AG09309 (cell line): Measurements from ENCODE around the gene NEK4.
A peak's percentile ranks its signal among the peaks of the same experiment; 100 is the strongest.

Experiments
- DNase-seq: peaks from one replicate; pipeline ENCODE4 v3.0.0-alpha.2; 2010; ENCODE audit warnings: low read depth
- H3K4me3 ChIP-seq: 2 replicates; pipeline ENCODE4 v1.5.1; 2011; ENCODE audit warnings: mild to moderate bottlenecking, low read depth, low read length, moderate library complexity; ENCODE audit not compliant: control insufficient read depth
- TF ChIP-seq, protein P1 (sequence below): IDR thresholded peaks from 2 replicates; pipeline ENCODE4 v1.5.1; 2011; ENCODE audit warnings: mild to moderate bottlenecking, low read depth, low read length, inconsistent platforms; ENCODE audit not compliant: insufficient read depth, control insufficient read depth; ENCODE audit errors: missing control alignments

The NEK4 gene

DNA sequence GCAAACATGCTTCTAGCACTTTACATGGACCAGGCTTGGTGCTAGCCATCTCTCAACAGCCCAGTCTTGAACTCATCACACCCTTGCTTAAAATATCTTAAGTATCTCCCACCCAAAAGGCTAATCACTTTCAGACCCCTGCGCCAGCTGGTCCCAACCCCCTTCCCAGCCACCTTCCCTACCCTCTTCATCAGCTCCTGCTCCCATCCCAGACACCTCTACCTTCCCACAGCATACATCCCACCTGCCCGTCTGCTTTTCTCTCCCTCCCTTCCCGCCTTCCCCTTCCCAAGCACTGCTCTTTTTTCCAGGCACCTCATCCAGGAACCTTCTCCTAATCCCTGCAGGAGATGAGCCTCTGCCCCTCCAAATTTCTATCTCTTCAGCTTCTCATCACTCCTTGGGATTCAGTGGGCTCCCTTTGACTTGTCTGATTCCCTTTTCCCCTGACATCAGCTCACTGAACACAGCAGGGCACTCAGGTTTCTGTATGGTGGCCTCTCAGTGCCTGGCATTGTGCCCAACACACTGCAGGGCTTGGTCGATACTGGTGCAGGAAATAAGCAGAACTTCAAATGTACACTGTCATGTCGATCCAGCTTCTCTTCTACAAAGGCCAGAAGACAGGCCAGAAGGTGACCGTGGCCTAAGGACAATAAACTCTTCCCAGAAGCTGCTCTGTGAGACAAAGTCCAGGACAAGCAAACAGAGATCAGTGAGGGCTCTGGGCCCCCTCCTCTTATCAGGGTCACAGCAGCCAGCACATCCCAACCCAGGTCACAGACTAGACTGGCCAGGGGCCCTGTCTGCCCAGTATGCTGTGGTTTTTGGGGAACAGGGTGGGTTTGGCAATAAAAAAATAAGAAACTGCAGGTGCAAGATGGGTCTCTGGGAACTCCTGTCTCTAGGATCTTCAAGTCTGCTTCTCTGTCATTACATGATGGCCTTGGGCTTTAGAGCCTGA, 4.4 kb upstream of the NEK4 start:
- H3K4me3 ChIP-seq, result no peak overlapping the region
- no peak for DNase-seq
- TF ChIP-seq, protein P1, sequence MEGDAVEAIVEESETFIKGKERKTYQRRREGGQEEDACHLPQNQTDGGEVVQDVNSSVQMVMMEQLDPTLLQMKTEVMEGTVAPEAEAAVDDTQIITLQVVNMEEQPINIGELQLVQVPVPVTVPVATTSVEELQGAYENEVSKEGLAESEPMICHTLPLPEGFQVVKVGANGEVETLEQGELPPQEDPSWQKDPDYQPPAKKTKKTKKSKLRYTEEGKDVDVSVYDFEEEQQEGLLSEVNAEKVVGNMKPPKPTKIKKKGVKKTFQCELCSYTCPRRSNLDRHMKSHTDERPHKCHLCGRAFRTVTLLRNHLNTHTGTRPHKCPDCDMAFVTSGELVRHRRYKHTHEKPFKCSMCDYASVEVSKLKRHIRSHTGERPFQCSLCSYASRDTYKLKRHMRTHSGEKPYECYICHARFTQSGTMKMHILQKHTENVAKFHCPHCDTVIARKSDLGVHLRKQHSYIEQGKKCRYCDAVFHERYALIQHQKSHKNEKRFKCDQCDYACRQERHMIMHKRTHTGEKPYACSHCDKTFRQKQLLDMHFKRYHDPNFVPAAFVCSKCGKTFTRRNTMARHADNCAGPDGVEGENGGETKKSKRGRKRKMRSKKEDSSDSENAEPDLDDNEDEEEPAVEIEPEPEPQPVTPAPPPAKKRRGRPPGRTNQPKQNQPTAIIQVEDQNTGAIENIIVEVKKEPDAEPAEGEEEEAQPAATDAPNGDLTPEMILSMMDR, result no peak

DNA sequence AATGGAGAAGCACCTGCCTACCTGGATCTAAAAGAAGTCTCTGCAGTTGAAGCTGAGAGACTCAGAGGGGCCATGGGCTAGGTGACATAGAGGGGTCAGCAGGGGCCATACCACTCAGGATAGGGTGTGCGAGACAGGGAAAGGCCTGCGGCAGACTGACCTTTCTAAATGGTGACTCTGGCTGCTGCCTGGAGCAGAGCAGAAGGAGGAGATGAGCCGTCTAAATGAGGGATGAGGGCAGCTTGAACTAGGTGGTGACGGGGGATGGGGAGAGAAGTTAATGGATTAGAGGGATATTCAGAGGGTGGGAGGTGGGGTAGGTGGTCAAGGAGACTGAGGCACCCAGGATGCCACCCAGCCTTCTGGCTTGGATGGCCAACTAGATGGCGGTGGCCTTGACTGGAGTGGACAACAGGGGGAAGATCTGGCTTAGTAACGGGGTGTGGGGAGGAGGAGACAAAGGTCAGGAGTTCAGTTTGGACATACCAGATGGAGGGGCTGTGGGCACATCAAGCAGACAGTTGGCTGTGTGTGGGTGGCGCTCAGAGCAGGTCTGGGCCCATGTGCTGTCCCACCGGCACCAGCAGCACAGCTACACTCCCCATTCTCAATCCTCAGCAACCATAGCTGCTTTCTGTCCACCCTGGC, 3.5 kb upstream of the NEK4 start:
- no peak overlapping the region for H3K4me3 ChIP-seq
- no peak for DNase-seq
- TF ChIP-seq, protein P1, result no peak

DNA sequence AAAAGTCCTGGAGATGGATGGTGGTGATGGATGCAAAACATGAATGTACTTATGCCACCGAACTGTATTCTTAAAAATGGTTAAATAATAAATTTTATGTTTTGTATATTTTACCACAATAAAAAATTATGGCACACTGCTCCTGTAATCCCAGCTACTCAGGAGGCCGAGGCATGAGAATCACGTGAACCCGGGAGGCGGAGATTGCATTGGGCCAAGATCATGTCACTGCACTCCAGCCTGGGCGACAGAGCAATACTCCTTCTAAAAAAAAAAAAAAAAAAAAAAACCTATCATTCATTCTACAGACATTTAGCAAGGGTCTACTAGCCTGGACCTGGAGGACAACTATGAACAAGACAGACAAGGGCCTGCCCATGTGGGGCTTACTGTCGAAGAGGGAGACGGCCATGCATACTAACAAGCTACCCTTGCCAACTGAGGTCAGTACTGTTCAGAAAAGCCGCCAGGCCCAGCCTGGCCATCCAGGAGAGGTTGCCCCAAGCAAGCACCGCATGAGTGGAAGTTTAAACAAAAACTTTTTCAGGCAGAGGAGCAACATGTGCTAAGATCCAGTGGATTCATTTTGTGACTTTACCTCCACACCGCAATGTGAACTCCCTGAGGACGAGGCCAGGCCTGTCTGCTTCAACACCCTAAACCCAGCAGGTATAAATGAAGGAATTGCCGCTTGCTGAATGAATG, 2.8 kb upstream of the NEK4 start:
- DNase-seq, result no peak

DNA sequence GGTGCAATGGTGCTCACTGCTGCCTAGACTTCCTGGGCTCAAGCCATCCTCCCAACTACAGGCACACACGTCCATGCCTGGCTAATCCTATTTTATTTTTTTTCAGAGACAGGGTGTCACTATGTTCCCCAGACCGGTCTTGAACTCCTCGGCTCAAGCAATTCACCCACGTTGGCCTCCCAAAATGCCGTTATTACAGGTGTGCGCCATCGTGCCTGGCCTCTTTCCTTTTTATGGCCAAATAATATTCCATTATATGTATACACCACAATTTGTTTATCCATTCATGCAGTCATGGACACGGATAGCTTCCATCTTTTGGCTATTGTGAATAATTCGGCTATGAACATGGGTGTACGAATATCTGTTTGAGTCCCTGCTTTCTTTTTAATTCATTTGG, 962 bp upstream of the NEK4 start:
- DNase-seq, result no peak
- TF ChIP-seq, protein P1, result no peak
- H3K4me3 ChIP-seq, result no peak overlapping the region; the same call in 1 of the 2 replicates

More for the DNA sequence above, 2.8 kb upstream of the NEK4 start:
- TF ChIP-seq, protein P1, result no peak
- no peak overlapping the region for H3K4me3 ChIP-seq

DNA sequence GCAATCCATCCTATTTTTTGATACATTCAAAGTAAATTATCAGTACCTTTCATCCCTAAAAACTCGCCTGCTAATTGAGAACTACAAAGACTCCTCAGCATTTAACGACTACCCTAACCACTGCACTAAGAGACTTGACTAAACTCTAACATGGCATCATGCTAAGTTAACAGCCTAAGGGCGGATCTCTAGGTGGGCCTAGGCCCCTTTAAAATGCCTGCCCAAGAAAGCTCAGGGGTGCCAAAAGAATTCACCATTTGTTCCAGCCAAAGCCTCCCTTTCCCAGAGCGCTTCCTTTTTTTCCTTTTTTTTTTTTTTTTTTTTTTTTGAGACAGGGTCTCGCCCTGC, 568 bp upstream of the NEK4 start:
- peak overlapping the region; percentile 84 for H3K4me3 ChIP-seq
- TF ChIP-seq, protein P1, result no peak
- DNase-seq, result no peak

DNA sequence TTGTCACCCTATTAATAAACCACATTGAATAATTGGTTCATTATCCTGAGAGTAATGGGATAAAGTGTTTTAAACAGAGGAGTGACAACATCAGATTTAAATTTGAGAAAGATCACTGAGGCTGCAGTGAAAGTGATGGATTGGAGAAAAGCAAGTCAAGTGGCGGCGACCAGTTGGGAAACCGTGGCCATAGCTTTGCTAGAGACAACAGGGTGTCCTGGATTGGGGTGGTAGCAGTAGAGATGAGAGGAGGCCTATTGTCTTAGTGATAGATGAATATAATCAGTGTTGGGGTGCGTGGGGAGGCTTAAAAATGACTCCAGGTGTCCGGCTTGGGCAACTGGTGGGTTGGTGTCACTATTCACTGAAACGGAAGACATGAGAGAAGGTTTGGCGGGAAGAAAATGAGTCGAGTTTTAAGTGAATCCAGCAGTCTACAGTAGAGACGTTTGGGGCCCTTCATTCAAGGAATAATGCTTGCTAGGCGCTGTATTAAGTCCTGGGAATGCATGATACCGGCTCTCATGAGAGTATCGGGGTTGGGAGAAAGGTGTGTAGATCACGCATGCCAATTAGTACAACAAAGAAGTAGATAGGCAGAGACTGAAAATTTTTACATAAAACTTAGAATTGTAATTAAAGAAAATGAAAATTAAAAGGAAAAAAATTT, 819 bp downstream of the NEK4 start:
- no peak for DNase-seq
- peak overlapping the region; percentile 84 for H3K4me3 ChIP-seq
- TF ChIP-seq, protein P1, result no peak
